Ovary (tissue), 3 donors: ENCODE data around the gene SSBP4.

Source experiments
- POLR2A ChIP-seq: fragments of 450-650 bp; IDR thresholded peaks from one replicate; pipeline ENCODE4 v1.6.1; 2017; ENCODE audit warnings: antibody characterized with exemption, mild to moderate bottlenecking, moderate library complexity
- TF ChIP-seq, protein P1 (sequence below), 3 donors: fragments of 450-650 bp in 2 of 3; fragments of 200-600 bp in 1 of 3; IDR thresholded peaks; one replicate each; pipeline versions ENCODE4 v1.5.1 to v1.8.0; 2016 to 2022; ENCODE audit warnings: antibody characterized with exemption in 3 of 3, mild to moderate bottlenecking in 1 of 3
- donor health status: DM: no; HTN: no; CAD: no.

DNA sequence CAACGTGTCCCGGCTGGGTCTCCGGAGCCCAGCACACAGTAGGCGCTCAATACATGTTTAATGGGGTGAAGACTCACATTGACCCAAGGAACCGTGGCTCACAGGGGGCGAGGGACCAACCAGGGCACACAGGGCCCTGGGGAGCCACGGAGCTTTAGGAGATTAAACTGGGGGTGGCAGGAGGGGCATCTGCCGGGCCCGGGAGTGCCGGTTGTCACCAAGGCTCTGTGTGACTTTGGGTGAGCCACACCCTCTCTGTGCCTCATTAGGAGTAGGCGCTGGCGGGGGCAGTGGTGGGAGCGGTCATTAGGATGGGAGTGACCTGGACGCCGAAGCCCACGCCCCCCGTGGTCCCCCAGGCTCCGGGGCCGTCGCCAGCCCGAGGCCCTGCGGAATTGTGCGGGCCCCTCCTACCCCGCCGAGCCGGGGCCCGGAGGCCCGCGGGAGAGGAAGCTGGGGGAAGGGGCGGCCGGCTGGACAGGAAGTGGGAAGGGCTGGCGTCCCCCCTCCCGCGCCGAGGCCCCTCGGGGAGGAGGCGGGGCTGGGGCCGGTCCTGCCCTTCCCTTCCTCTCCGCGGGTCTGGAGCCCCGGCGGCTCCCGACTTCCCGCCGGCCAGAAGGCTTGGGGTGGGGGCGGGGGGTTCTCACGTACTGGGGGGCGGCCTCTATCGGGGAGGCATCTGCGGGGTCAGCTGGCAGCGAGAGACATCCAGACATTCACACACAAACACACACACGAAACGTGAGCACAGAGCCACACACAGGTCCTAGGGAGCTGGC, 1.8 kb upstream of the SSBP4 start:
- TF ChIP-seq, protein P1, sequence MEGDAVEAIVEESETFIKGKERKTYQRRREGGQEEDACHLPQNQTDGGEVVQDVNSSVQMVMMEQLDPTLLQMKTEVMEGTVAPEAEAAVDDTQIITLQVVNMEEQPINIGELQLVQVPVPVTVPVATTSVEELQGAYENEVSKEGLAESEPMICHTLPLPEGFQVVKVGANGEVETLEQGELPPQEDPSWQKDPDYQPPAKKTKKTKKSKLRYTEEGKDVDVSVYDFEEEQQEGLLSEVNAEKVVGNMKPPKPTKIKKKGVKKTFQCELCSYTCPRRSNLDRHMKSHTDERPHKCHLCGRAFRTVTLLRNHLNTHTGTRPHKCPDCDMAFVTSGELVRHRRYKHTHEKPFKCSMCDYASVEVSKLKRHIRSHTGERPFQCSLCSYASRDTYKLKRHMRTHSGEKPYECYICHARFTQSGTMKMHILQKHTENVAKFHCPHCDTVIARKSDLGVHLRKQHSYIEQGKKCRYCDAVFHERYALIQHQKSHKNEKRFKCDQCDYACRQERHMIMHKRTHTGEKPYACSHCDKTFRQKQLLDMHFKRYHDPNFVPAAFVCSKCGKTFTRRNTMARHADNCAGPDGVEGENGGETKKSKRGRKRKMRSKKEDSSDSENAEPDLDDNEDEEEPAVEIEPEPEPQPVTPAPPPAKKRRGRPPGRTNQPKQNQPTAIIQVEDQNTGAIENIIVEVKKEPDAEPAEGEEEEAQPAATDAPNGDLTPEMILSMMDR (IDR thresholded peaks at IDR 0.05): no peak
- peak; percentile 58 for TF ChIP-seq POLR2A
